HG02623 (cell line): ENCODE measurements around the gene CYS1.
A peak's percentile ranks its signal among the peaks of the same experiment; 100 is the strongest.

Experiments used
- ATAC-seq: cut with Tn5 transposase; IDR thresholded peaks from one replicate; pipeline ENCODE4 v1.9.1; 2021; ENCODE audit warnings: moderate library complexity; ENCODE audit not compliant: unreplicated experiment

CYS1 gene

GRCh38 chr2:10052216-10052615 lies 28.0 kb downstream of the CYS1 start:
- ATAC-seq: no peak

DNA sequence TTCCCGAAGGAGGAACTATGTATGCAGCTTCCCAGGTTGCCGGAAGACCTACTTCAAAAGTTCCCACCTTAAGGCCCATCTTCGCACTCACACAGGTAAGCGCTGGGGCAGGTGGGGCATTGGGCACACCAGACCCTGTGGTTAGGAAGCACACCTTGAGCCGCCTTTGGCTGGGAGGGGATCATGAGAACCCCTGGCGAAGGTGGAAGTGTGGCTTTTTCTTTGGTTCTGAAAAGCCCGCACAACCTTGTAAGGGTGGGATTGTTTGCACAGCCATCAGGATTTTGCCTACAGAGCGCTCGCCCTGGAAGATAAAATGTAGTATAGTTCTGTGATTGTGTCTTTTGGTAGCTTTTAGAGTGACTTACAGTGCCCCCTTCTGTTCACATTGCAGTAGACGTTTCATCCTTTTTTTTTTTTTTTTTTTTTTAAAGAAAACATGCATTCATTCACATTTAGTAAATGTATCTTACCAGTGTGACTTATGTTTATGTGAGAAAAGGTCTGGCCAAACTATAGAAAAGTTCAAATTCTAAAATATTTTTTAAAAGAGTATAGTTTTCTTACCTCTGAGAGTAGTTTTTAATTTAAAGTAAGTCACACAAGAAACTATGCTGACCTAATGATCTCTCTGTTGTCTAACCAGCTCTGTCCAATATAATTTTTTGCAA lies 31.6 kb downstream of the CYS1 start:
- ATAC-seq: no peak

DNA sequence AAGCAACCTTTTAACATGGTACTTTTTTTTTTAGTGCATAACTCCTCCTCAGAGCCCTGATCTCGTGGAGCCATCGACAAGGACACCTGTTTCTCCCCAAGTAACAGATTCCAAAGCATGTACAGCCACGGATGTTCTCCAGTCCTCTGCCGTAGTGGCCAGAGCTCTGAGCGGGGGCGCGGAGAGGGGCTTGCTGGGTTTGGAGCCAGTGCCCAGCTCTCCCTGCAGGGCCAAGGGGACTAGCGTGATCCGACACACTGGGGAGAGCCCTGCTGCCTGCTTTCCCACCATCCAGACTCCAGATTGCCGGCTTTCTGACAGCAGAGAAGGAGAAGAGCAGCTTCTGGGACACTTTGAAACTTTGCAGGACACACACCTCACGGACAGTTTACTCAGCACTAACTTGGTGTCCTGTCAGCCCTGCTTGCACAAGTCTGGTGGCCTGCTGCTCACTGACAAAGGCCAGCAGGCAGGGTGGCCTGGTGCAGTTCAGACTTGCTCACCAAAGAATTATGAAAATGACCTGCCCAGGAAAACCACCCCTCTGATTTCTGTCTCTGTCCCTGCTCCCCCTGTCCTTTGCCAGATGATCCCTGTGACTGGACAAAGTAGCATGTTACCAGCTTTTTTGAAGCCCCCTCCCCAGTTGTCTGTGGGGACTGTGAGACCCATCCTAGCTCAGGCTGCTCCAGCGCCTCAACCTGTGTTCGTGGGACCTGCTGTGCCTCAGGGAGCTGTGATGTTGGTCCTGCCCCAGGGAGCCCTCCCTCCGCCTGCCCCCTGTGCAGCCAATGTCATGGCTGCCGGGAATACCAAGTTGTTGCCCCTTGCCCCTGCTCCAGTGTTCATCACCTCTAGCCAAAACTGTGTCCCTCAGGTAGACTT lies 32.4 kb downstream of the CYS1 start:
- no peak for ATAC-seq

- no peak for ATAC-seq
Measured at GRCh38 chr2:10046931-10047330, 33.3 kb downstream of the CYS1 start.

DNA sequence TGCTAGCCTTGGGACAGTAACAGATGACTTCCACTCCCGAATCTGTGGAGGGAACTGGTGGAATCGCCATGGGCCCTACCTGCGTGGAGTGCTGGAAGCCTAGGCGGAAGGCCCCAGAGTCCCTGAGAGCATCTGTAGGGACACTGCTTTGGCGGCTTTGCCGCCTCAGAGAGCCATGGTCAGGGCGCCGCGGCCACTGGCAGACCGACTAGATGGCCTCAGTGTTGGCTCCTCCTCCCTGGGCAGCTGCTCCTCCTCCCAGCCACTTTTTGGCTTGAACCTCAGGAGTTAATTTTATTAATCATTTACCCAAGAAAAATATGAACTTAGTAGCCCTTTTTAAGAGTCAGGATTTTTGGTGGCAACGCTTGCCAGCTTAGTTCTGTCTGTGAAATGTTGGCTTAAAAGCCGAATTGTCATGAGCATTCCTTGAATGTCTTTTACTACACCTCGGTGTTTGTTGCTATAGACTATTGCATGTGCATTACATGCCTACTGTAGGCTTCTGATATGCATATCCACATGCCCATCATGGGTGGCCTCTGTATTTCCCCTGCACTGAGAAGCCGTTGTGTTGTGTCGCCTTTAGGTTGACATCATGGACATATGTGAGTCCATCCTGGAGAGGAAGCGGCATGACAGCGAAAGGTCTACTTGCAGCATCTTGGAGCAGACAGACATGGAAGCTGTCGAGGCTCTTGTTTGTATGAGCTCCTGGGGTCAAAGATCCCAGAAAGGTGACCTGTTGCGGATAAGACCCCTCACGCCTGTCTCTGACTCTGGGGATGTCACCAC lies 34.5 kb downstream of the CYS1 start:
- ATAC-seq: no peak

DNA sequence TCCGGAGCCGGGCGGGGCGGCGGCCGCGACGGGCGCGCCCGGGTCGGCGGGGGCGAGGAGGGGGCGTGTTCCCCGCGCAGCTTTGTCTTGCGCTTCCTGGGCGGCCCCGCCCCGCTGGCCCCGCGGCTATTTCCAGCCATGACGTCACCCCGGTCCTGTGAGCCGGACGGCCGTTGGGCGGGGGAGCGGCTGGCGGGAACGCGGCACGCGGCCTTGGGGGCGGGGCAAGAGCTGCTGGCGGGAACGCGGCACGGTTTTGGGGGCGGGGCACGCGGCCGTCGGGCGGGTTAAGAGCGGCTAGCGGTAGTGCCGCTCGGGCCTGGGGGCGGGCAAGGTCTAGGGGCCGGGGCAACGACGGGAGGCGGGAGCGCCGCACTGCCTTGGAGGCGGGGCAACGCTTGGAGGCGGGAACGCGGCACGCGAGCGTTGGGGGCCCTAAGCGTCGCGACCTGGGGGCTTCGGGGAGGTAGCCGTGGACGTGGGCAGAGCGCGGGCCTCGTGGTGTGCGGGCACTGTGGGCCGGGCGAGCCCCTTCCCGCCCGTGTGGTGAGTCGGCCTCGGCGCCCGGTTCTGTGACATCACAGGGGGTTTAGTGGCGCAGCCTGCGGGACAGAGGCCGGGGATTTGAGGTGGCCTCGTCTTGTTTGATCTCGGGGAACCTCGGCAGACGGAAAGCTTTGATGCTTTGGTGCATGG lies 36.2 kb downstream of the CYS1 start:
- peak; percentile 33 for ATAC-seq

DNA sequence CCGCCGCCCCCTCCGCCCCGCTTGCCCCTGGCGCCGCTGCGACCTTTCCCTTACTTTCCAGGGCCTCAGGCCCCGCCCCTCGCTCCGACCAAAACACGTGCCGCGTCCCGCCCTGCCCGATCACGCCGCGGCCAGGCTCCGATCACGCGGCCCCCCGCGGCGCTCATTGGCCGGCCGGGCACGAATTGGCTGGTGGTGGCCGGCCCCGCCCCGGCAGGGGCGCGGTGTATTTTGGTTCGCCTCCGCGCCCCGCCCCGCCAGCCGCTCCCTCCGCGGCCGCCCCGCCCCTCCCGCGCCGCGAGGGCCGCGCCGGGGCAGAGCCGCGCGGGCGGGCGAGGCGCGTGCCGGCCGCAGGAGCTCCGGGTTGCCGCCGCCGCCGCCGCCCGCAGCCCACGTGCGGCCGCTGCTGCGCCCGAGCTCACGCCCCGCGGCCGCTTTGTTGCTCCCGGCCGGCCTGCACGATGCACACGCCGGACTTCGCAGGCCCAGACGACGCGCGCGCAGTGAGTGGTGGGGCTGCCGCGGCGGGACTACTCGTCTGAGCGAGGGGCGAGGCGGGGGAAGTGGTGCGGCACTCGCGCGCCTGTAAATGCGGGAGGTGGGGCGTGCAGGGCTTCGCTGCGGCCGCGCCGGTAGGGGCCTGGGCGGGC lies 36.8 kb downstream of the CYS1 start, which contains the start of gene KLF11:
Gene KLF11, plus strand, starts transcription at position 295 of the 650 bp plus-strand sequence. Its CDS starts 167 bp downstream, at position 462.
- peak; percentile 63 for ATAC-seq

- no peak for ATAC-seq
Measured at GRCh38 chr2:10042301-10043161, 37.7 kb downstream of the CYS1 start.

GRCh38 chr2:10041711-10042110 lies 38.5 kb downstream of the CYS1 start:
- ATAC-seq: no peak

GRCh38 chr2:10039658-10040410 lies 40.4 kb downstream of the CYS1 start:
- no peak for ATAC-seq

DNA sequence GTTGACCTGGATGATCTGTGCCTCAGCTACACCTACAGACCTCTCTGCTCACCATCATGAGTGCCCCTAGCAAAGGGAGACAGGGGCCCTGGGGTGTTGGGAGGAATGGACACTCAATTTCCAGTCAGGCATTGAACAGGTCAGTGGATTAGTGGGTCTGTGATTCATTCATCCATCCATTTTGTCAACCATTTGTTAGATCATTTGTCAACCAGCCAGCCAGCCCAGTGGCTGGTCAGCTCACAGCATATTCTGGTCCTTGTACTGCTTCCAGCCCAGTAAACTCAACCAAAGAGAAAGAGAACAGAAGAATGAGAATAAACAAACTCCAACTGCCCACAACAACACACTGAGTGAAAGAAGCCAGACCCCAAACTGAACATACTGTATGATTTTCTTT lies 41.5 kb downstream of the CYS1 start:
- ATAC-seq: no peak

GRCh38 chr2:10038123-10038522 lies 42.1 kb downstream of the CYS1 start:
- no peak for ATAC-seq

DNA sequence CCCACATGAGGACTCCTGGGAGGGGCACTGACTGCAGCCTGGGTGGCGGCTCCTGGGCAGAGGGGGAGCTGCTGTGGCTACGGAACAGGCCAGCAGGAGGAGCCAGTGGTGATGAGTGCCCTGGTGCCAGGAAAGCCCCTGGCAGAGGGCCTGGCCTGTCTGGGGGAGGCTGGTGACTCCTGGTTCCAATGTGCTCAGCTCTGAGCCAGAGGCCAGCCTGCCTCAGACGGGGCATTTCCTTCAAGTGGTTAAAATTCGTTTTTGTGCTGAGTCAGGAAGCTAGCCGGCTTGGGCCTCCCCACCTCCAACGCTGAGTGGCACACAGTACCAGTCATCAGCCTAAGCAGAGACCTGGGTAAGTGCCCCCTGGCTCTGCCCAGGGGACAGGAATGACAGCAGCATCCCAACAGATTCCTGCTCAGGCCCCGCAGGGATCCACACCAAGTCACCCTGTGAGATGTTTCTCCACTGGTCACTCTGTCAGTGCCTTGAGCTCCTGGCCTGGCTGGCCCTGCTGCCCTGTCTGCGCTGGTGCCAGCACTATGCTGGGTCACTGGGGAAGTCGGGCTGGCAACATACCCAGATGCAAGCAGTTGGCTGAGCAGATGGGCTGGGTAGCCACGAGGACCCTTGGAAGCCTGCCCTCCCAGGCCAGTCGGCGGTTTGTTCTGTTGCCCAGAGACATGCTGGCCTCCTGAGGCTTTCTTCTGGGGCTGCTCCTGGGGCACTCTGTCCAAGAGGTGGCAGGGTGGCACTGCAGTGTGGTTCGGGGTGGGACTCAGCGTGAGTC lies 43.9 kb downstream of the CYS1 start:
- ATAC-seq: no peak

DNA sequence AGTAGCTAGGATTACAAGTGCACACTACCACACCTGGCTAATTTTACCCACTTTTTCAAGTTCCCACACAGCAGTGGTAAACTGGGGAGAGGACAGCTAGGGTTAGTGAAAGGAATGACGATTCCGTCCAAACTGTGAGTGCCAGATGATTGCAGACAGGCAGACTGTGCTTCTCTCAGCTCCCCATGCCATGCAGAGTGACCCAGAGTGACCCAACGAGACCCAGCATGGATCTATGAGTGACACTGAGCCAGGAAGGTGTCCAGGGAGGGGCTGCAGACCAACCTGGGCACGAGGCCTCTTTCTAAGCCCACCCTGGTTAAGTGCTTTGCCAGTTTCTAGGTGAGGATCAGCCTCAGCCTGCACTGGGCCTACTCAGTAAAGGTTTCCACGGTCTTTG lies 44.6 kb downstream of the CYS1 start:
- ATAC-seq: no peak

GRCh38 chr2:10035053-10035422 lies 45.2 kb downstream of the CYS1 start:
- no peak for ATAC-seq

GRCh38 chr2:10034333-10035052 lies 45.7 kb downstream of the CYS1 start:
- ATAC-seq: no peak
